Smooth muscle cell (in vitro differentiated cells): ENCODE data around the gene PNLIPRP1. TPM values are rescaled to one million over a fixed set of nuclear protein-coding genes. Genes with fewer than 3 reads are reported as not detected.

Experiments
- DNase-seq: peaks from one replicate; lab custom pipeline; 2025; ENCODE audit not compliant: unreplicated experiment; lab: John Stamatoyannopoulos, UW
- H2AFZ ChIP-seq: fragments of 200-600 bp; sonication (generic); 2 replicates; pipeline ENCODE4 v1.6.0; 2016; ENCODE audit warnings: antibody characterized with exemption, low read depth, mild to moderate bottlenecking
- H3F3A ChIP-seq: fragments of 200-600 bp; sonication (generic); 2 replicates; pipeline ENCODE4 v1.6.0; 2017; ENCODE audit warnings: antibody characterized with exemption, low read depth
- H3K27ac ChIP-seq: fragments of 200-600 bp; sonication (generic); 2 replicates; pipeline ENCODE4 v1.5.1; 2016; ENCODE audit warnings: low read depth, mild to moderate bottlenecking
- H3K27me3 ChIP-seq: fragments of 200-600 bp; sonication (generic); 2 replicates; pipeline ENCODE4 v1.6.1; 2016; ENCODE audit warnings: low read depth, mild to moderate bottlenecking
- H3K36me3 ChIP-seq: fragments of 200-600 bp; sonication (generic); 2 replicates; pipeline ENCODE4 v1.5.1; 2016; ENCODE audit warnings: low read depth
- H3K4me1 ChIP-seq: fragments of 200-600 bp; sonication (generic); 2 replicates; pipeline ENCODE4 v1.5.1; 2016; ENCODE audit warnings: low read depth
- H3K4me2 ChIP-seq: fragments of 200-600 bp; sonication (generic); 2 replicates; pipeline ENCODE4 v1.6.0; 2016; ENCODE audit warnings: mild to moderate bottlenecking
- H3K4me3 ChIP-seq: fragments of 200-600 bp; sonication (generic); 2 replicates; pipeline ENCODE4 v1.5.1; 2016; ENCODE audit warnings: mild to moderate bottlenecking
- H3K79me2 ChIP-seq: fragments of 200-600 bp; sonication (generic); 2 replicates; pipeline ENCODE4 v1.6.0; 2016; ENCODE audit warnings: low read depth, mild to moderate bottlenecking
- H3K9ac ChIP-seq: fragments of 200-600 bp; sonication (generic); 2 replicates; pipeline ENCODE4 v1.6.0; 2016; ENCODE audit warnings: low read depth
- H3K9me3 ChIP-seq: fragments of 200-600 bp; sonication (generic); replicated peaks from 2 replicates; pipeline ENCODE4 v1.5.1; 2016; ENCODE audit warnings: low read depth
- H4K20me1 ChIP-seq: fragments of 200-600 bp; sonication (generic); 2 replicates; pipeline ENCODE4 v1.6.0; 2016; ENCODE audit warnings: low read depth
- WGBS: methylation state at CpG from one replicate; pipeline ENCODE4 v1.1.7; 2016; ENCODE audit warnings: low lambda C conversion rate; 5-methylcytosine and 5-hydroxymethylcytosine counted together
- polyA plus RNA-seq: library from polyadenylated mRNA; unstranded; fragments of >200 nt; fragmentation: Nextera tagmentation; extraction: Ambion mirVana; gene quantifications from 2 replicates; pipeline ENCODE4 v1.2.1, GENCODE V29; 2016
- total RNA-seq: library from RNA; depleted of rRNA; stranded (reverse); fragments of >200 nt; gene quantifications from 2 replicates; pipeline ENCODE4 v1.2.3, GENCODE V29; 2014
- TF ChIP-seq, protein P1 (sequence below): fragments of 200-600 bp; sonication (generic); IDR thresholded peaks from 2 replicates; pipeline ENCODE4 v1.5.1; 2017; ENCODE audit warnings: borderline replicate concordance, mild to moderate bottlenecking, antibody characterized with exemption; ENCODE audit not compliant: insufficient read depth, poor library complexity, severe bottlenecking

Gene PNLIPRP1
- total and polyA plus RNA-seq, 2 experiments from 2014 or later: not detected

DNA sequence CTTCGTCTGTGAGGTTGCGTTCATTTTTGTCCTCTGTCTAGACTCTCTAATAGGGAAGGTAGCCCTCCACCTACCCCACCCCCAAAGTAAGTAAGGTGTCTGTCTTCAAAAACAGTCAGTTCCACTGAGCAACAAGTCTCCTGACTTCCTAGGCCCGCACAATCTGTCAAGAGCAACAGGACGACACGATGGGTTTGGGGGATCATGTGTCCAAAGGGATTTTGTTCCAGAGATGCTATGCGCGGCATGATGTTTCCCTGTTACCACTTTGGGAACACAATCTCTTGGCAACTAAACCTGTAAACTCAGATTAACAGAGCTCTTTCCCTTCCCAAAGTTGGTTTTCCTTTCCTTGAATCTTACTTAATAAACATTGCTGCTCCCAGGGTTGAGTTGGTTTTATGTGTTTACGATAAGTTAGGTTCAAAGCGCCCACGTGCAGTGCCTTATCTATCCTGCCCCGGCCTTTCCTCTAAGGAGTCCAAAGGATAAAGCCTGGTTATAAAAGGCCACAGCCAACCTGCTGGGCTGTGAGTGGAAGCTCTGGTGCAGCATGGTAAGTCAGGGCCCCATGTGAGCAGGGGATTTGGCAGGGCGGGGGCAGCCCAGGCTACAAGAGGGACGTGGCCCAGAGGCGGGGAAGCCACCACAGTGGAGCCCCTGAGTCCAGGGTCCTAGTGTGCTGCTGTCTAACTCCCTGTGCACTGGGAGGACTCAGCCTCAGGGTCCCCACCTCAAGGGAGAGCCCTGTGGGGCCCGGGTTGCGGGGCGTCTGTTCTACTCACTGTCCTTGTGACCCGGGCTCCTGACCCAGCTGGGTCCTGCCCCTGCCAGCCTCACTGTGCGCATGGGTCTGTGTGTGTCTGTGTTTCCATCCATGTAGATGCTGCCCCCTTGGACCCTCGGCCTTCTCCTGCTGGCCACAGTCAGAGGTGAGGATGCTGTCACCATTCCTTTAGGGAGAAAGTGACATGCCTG, 30.0 kb downstream of the PNLIPRP1 start, which contains the start of gene PNLIPRP2:
Gene PNLIPRP2 (plus strand): TSS at position 531 of the 978 bp plus-strand sequence.
- Histone ChIP-seq H3K4me1 (no peaks in the 10 kb centered on the region), H2AFZ (no peak within 1 kb of the TSS), H3F3A (no peaks in the 10 kb centered on the region), H3K9me3 (no peaks in the 10 kb centered on the region), H3K79me2 (no peaks in the 10 kb centered on the region), H3K4me2 (no peak within 1 kb of the TSS), H3K27ac (no peak within 1 kb of the TSS), H3K36me3 (no peaks in the 10 kb centered on the region), H4K20me1 (no peaks in the 10 kb centered on the region), H3K9ac (no peak within 1 kb of the TSS), H3K27me3 (peaks cover 5% of the 10 kb centered on the region), H3K4me3 (no peak within 1 kb of the TSS)
- 76% methylated on average over 20 of the region's 20 CpGs for WGBS
- no peak for DNase-seq
- TF ChIP-seq, protein P1, sequence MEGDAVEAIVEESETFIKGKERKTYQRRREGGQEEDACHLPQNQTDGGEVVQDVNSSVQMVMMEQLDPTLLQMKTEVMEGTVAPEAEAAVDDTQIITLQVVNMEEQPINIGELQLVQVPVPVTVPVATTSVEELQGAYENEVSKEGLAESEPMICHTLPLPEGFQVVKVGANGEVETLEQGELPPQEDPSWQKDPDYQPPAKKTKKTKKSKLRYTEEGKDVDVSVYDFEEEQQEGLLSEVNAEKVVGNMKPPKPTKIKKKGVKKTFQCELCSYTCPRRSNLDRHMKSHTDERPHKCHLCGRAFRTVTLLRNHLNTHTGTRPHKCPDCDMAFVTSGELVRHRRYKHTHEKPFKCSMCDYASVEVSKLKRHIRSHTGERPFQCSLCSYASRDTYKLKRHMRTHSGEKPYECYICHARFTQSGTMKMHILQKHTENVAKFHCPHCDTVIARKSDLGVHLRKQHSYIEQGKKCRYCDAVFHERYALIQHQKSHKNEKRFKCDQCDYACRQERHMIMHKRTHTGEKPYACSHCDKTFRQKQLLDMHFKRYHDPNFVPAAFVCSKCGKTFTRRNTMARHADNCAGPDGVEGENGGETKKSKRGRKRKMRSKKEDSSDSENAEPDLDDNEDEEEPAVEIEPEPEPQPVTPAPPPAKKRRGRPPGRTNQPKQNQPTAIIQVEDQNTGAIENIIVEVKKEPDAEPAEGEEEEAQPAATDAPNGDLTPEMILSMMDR: no peak

DNA sequence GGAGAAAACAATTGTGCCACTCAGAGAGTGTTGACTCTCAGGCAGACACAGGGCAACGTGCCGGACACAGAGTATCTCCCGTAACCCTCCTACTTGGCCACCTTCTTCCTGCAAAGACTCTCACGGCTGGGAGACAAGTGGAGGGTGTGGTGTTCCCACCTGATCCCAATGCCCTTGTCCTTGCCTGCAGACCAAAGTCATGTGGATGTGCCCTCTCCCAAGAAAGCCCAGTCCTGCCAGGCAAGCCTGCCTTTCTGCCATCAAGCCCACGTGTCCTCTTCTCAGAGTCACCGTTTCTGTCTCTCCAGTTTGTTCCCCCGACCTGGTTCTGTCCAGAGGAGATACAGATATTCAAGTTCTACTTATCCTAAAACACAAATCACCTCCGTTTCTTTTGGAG, 30.7 kb downstream of the PNLIPRP1 start:
- Histone ChIP-seq H3K4me1 (no peaks in the 10 kb centered on the region), H4K20me1 (no peaks in the 10 kb centered on the region), H3F3A (no peaks in the 10 kb centered on the region), H3K36me3 (no peaks in the 10 kb centered on the region), H2AFZ (no peak overlapping the region), H3K4me2 (no peak overlapping the region), H3K27me3 (peaks cover 10% of the 10 kb centered on the region), H3K27ac (no peak overlapping the region), H3K9ac (no peak overlapping the region), H3K9me3 (no peaks in the 10 kb centered on the region), H3K4me3 (no peak overlapping the region), H3K79me2 (no peaks in the 10 kb centered on the region)
- TF ChIP-seq, protein P1: no peak
- no peak for DNase-seq
- WGBS: 86% methylated on average over 8 of the region's 8 CpGs

DNA sequence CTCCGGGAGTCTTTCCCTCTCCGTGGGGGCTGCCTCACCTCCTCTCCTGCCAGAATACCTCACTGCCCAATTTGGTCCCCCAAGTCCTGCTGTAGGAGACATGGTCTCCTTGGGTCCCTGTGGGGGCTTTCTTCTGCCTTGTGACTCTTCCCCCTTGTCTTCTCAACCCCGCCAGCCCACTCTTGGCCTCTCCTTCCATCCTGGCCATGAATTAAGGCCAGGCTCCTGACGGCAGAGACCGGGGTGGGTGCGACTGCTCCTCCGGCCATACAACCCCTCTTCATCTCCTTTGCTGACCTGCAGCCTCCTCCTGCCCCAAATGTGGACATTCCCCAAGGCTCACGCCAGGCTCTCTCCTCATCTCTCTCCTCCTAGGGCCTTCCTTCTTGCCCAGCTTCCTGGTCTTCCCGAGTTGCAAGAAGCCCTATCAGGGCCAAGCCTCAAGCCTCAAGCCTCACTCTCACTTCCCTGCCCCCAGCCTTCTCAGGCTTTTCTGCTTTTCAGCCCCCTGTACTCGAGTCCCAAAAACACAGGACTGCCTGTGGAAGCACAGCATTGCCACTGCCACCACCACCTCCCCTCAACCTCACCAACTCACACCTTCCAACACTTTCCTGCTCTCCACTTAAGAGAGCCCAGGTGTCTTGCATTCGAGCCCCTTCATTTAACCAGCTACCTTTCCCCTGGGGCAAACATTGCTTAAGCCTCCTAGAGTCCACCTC, 31.3 kb downstream of the PNLIPRP1 start:
- TF ChIP-seq, protein P1: no peak
- H3K4me2 ChIP-seq: no peak overlapping the region
- no peaks in the 10 kb centered on the region for H4K20me1 ChIP-seq
- H3K4me1 ChIP-seq: no peaks in the 10 kb centered on the region
- H3K79me2 ChIP-seq: no peaks in the 10 kb centered on the region
- no peak for DNase-seq
- H2AFZ ChIP-seq: no peak overlapping the region
- H3K36me3 ChIP-seq: no peaks in the 10 kb centered on the region
- no peak overlapping the region for H3K27ac ChIP-seq
- H3K9me3 ChIP-seq: no peaks in the 10 kb centered on the region
- H3K4me3 ChIP-seq: no peak overlapping the region
- H3K27me3 ChIP-seq: peaks cover 14% of the 10 kb centered on the region
- H3F3A ChIP-seq: no peaks in the 10 kb centered on the region
- H3K9ac ChIP-seq: no peak overlapping the region
- WGBS: 93% methylated on average over 11 of the region's 11 CpGs
